Measurements from ENCODE around the gene EFCAB11.

Gene EFCAB11

DNA sequence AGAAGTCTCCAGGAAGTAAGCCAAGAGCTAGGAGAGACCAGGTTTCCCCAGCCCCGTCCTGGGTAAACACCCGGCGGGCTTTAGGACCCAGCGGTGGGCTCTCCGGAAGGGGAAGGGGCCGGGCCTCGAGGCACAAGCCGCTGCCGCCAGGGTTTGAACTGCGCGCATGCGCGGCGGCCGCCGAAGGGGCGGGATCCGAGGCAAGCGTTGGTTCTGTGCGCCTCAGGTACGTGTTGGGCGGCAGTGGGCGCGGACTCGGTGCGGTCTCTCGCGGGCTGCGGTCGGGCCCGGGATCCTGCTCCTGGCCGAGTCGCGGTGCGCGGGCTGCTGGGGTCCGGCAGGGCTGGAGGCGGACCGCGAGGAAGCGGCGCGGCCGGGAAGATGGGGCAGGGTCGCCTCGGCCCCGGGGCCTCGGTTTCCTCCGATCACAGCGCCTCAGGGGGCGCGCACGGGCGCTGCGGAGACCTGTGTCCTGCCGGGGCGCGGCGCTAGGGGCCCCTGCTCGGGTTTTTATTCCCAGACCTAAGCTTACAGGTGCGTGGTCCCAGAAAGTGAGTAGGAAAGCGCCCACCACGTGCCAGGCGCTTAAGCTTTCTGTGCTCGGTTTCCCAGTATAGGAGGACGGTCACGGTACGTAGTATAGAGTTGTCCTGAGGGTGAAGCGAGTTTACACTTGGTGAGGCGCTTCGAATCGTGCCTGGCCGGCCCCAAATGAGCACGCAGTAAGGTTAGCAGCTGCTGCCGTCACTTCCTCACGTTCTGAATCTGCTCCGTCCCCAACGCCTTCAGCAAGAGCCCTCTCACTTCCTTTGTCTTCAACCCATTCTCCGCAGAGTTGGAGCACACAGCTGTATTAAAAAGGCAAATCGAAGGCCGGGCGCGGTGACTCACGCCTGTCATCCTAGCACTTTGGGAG lies 1.5 kb upstream of the EFCAB11 start, which contains the start of gene TDP1:
Gene TDP1, plus strand, starts transcription at position 183 of the 916 bp plus-strand sequence. CDS start 7,188 bp downstream, outside the sequence.
- peak; percentile 73 for DNase-seq

- DNase-seq, result no peak
These were observed 653 bp upstream of the EFCAB11 start for GRCh38 chr14:89955022-89955744.

GRCh38 chr14:89953602-89954001 lies 928 bp downstream of the EFCAB11 start:
- no peak for DNase-seq

DNA sequence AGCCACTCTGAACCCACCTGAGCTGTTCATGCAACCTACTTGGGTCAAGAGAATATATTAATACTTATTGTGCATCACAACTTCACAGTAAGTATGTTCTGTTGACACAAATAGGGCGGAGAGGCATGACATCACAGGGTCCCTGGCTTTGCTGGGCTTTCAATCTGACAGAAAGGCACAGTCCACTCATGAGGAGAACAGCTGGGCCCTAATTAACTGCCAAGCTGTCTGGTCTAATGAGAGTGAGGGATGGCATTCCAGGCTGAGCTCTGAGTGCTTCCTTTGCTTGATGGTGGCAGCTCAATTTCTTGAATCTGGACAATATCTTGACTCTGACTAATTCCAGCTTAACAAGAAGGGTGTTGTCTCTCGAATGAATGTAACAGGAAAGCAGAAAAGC lies 2.0 kb downstream of the EFCAB11 start:
- no peak for DNase-seq

GRCh38 chr14:89947344-89947743 lies 7.2 kb downstream of the EFCAB11 start:
- DNase-seq, result no peak

- no peak for DNase-seq
These were observed 12.6 kb downstream of the EFCAB11 start for GRCh38 chr14:89941830-89942377.

- no peak for DNase-seq
These were observed 17.8 kb downstream of the EFCAB11 start for GRCh38 chr14:89936654-89937185.

GRCh38 chr14:89933002-89933401 lies 21.5 kb downstream of the EFCAB11 start:
- no peak for DNase-seq

- no peak for DNase-seq
These were observed 27.2 kb downstream of the EFCAB11 start for GRCh38 chr14:89927186-89927865.

- DNase-seq, result no peak
These were observed 27.8 kb downstream of the EFCAB11 start for GRCh38 chr14:89926694-89927093.

GRCh38 chr14:89924268-89924667 lies 30.3 kb downstream of the EFCAB11 start:
- no peak for DNase-seq

DNA sequence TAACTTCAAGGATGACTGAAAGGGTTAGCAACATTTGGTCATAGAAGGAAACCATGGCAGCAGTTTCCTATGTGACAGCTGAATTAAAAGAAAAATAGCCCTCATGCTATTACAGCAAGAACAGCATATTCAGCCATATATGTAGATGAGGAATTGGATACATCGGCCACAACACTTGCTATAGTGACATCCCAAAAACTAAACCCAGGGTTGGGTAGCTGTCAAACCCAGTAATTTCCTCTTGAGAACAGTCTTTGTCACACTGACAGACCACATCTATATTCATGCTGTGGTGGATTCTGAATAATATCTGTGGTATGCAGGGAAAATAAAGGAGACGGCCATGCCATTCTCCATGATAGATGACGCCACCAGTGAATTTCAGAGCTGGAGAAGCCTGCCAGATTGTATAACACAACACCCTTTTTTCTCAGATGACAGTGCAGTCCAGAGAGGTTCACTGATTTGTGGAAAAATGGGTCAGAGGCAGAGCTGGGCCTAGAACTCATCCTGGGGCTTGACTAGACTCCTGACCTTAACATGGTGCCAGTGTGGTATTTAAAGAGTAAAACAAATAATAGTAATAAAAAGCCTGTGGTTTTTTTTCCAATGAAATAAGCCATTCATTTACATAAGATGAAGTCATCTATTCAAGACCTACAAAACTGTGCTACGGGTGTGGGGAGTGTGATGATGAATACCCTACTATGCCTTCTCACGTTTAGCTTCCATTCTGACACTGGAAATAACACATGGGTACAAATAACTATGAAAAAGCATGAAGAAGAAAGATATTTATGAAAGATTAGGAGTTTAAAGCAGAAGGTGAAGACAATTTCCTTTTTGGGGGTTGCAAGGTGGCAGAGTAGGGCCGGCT lies 32.3 kb downstream of the EFCAB11 start:
- no peak for DNase-seq

- no peak for DNase-seq
These were observed 33.2 kb downstream of the EFCAB11 start for GRCh38 chr14:89921346-89921745.

- no peak for DNase-seq
These were observed 34.5 kb downstream of the EFCAB11 start for GRCh38 chr14:89920056-89920455.

GRCh38 chr14:89918721-89919120 lies 35.8 kb downstream of the EFCAB11 start:
- no peak for DNase-seq

GRCh38 chr14:89915114-89915878 lies 39.2 kb downstream of the EFCAB11 start:
- DNase-seq, result no peak

GRCh38 chr14:89912667-89913211 lies 41.8 kb downstream of the EFCAB11 start:
- DNase-seq, result no peak

- no peak for DNase-seq
These were observed 42.3 kb downstream of the EFCAB11 start for GRCh38 chr14:89912221-89912620.

GRCh38 chr14:89911010-89911919 lies 43.3 kb downstream of the EFCAB11 start:
- no peak for DNase-seq

DNA sequence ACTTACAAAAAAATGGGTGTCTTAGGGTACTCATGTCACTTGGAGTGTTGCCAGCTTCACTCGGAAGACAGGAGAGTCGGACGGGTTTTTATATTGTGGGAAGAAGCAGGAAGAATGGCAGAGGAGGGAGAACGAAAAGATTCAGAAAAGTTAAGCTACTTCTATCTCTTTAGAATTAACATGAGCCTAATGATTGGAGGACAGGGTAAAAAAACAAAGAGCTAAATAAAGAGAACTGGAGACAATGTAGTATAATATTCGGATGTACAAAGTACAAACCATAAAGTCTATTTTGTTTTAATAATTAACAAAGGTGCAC lies 43.9 kb downstream of the EFCAB11 start:
- DNase-seq, result no peak
